ENCODE results near the gene TP53TG5. TPM values are rescaled to one million over a fixed set of nuclear protein-coding genes. Genes with fewer than 3 reads are reported as not detected.

Gene TP53TG5
- total RNA-seq, 1 experiment from 2014 or later = not detected

DNA sequence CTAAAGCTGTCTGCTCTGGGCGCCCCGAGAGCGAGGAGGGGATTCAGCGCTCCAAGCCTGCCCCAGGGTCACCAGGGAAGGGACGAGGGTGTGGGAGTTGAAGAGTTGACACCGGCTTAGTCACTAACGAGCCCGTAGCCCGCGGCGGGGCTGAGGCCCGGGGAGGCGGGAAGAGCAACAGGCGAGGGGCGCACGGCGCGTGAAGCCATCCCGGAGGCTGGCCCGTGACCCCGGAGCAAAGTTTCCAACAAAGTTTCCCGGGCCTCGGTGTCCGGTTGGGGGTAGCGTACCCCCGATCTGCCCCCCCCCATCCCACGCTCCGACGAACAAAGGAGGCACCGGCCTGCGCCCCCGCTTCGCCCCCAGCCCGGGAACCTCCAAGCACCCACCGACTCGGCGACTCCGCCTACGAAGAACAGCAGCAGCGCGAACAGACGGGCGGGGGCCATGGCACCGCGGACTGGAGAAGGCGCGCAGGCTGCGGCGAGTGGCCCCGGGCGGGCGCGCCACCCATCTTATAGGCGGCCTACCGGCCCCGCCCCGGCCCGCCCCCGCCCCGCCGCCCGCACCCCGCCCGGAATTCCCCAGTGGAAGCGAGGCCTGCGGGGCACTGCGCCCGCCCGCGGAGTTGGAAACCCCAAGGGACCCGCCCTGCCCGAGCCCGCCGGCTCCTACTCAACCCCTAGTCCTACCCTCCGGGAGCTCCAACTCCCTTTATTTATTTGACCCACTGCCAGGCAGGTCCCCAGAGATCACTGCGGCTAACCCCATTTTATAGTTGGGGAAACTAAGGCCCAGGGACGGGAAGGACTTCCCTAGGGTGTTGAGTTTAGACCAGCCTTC, 30.0 kb downstream of the TP53TG5 start, which contains the start of gene SDC4:
Gene SDC4, minus strand, starts transcription at position 489 of the 843 bp plus-strand sequence. Its CDS starts 40 bp downstream, at position 449.
- POLR2A ChIA-PET = interaction anchor here (1.2 kb wide), 1 partner anchor 13 kb away, joined by 3 read pairs; no protein-coding TSS in a partner anchor
- intact Hi-C loops (cut with micrococcal nuclease; ENCODE audit: unreplicated experiment) (no loop called here), in situ Hi-C loops (cut with HindIII; ENCODE audit: low pct_unique_long_range_greater_than_20kb, low sequenced_read_pairs) (no loop called here)
- no peak for DNase-seq (ENCODE audit: low read depth, low spot score)
- Histone ChIP-seq H3K4me1 (ENCODE audit: control insufficient read depth, insufficient read depth, low read length) (peaks cover 44% of the 10 kb centered on the region), H3K36me3 (ENCODE audit: control insufficient read depth, insufficient read depth, low read length) (no peaks in the 10 kb centered on the region), H3K27me3 (ENCODE audit: control insufficient read depth, insufficient read depth, low read length) (no peaks in the 10 kb centered on the region), H3K4me3 (ENCODE audit: low read depth in 2 of 2, low read length in 2 of 2) (peak within 1 kb of the TSS; percentile 70 to 94), H3K9me3 (ENCODE audit: control insufficient read depth, insufficient read depth, low read depth, low read length) (no peaks in the 10 kb centered on the region), H3K27ac (ENCODE audit: low read length) (peak within 1 kb of the TSS; percentile 87)
- CTCF ChIA-PET = interaction anchor here (0.8 to 2.0 kb wide), 3 partner anchors 11 to 89 kb away, joined by 4 to 7 read pairs (median 5); no protein-coding TSS in a partner anchor
- peak; percentile 81 for ATAC-seq
- no TSS peak for BruUV-seq (replicated peaks)
- TF ChIP-seq, protein P1, sequence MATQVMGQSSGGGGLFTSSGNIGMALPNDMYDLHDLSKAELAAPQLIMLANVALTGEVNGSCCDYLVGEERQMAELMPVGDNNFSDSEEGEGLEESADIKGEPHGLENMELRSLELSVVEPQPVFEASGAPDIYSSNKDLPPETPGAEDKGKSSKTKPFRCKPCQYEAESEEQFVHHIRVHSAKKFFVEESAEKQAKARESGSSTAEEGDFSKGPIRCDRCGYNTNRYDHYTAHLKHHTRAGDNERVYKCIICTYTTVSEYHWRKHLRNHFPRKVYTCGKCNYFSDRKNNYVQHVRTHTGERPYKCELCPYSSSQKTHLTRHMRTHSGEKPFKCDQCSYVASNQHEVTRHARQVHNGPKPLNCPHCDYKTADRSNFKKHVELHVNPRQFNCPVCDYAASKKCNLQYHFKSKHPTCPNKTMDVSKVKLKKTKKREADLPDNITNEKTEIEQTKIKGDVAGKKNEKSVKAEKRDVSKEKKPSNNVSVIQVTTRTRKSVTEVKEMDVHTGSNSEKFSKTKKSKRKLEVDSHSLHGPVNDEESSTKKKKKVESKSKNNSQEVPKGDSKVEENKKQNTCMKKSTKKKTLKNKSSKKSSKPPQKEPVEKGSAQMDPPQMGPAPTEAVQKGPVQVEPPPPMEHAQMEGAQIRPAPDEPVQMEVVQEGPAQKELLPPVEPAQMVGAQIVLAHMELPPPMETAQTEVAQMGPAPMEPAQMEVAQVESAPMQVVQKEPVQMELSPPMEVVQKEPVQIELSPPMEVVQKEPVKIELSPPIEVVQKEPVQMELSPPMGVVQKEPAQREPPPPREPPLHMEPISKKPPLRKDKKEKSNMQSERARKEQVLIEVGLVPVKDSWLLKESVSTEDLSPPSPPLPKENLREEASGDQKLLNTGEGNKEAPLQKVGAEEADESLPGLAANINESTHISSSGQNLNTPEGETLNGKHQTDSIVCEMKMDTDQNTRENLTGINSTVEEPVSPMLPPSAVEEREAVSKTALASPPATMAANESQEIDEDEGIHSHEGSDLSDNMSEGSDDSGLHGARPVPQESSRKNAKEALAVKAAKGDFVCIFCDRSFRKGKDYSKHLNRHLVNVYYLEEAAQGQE (IDR thresholded peaks at IDR 0.05; ENCODE audit: insufficient read depth in 1 of 2, low read depth in 2 of 2, low read length in 1 of 2) = no peak
- TF ChIP-seq POLR2AphosphoS5 (IDR thresholded peaks at IDR 0.05; ENCODE audit: low read depth, low read length) = peak; percentile 97
- peak; percentile 93 for TF ChIP-seq SIN3A (IDR thresholded peaks at IDR 0.05; ENCODE audit: borderline replicate concordance, insufficient read depth, low read depth, low read length)

- CTCF ChIA-PET = interaction anchor here (0.8 to 2.0 kb wide), 3 partner anchors 11 to 89 kb away, joined by 3 to 7 read pairs (median 5); no protein-coding TSS in a partner anchor
- DNase-seq (ENCODE audit: low read depth, low spot score) (no peak), ATAC-seq (peak; percentile 13; the same call in 1 of the 2 replicates)
- in situ Hi-C loops (cut with HindIII; ENCODE audit: low pct_unique_long_range_greater_than_20kb, low sequenced_read_pairs) (no loop called here), intact Hi-C loops (cut with micrococcal nuclease; ENCODE audit: unreplicated experiment) (no loop called here)
- peak overlapping the region; percentile 83 for H3K27ac ChIP-seq (ENCODE audit: low read length)
- peak overlapping the region; percentile 70 to 94 for H3K4me3 ChIP-seq (ENCODE audit: low read depth in 2 of 2, low read length in 2 of 2)
- H3K36me3 ChIP-seq (ENCODE audit: control insufficient read depth, insufficient read depth, low read length) = no peaks in the 10 kb centered on the region
- peaks cover 52% of the 10 kb centered on the region for H3K4me1 ChIP-seq (ENCODE audit: control insufficient read depth, insufficient read depth, low read length)
- TSS peak; percentile 85 for BruUV-seq (replicated peaks)
- POLR2A ChIA-PET = interaction anchor here (0.7 to 1.2 kb wide), 2 partner anchors 12 to 993 kb away, joined by 3 read pairs; no protein-coding TSS in a partner anchor
- no peaks in the 10 kb centered on the region for H3K9me3 ChIP-seq (ENCODE audit: control insufficient read depth, insufficient read depth, low read depth, low read length)
- TF ChIP-seq TCF7L2 (IDR thresholded peaks at IDR 0.05; ENCODE audit: low read depth, low read length) = no peak
- no peak for TF ChIP-seq SIN3A (IDR thresholded peaks at IDR 0.05; ENCODE audit: borderline replicate concordance, insufficient read depth, low read depth, low read length)
- TF ChIP-seq, protein P1 (IDR thresholded peaks at IDR 0.05; ENCODE audit: insufficient read depth in 1 of 2, low read depth in 2 of 2, low read length in 1 of 2) = no peak
- TF ChIP-seq, protein P2, sequence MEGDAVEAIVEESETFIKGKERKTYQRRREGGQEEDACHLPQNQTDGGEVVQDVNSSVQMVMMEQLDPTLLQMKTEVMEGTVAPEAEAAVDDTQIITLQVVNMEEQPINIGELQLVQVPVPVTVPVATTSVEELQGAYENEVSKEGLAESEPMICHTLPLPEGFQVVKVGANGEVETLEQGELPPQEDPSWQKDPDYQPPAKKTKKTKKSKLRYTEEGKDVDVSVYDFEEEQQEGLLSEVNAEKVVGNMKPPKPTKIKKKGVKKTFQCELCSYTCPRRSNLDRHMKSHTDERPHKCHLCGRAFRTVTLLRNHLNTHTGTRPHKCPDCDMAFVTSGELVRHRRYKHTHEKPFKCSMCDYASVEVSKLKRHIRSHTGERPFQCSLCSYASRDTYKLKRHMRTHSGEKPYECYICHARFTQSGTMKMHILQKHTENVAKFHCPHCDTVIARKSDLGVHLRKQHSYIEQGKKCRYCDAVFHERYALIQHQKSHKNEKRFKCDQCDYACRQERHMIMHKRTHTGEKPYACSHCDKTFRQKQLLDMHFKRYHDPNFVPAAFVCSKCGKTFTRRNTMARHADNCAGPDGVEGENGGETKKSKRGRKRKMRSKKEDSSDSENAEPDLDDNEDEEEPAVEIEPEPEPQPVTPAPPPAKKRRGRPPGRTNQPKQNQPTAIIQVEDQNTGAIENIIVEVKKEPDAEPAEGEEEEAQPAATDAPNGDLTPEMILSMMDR (IDR thresholded peaks at IDR 0.05) = no peak
- TF ChIP-seq POLR2AphosphoS5 (IDR thresholded peaks at IDR 0.05; ENCODE audit: low read depth, low read length) = no peak
- H3K27me3 ChIP-seq (ENCODE audit: control insufficient read depth, insufficient read depth, low read length) = no peaks in the 10 kb centered on the region
Measured at GRCh38 chr20:45347297-45347935, 30.7 kb downstream of the TP53TG5 start.

Measured in Panc1 (cell line).